Motor neuron (in vitro differentiated cells): ENCODE results near the gene SNX3. TPM values are rescaled to one million over a fixed set of nuclear protein-coding genes. Genes with fewer than 3 reads are reported as not detected.

Experiments
- ATAC-seq, 8 experiments: fragments of 200-7000 bp; cut with Tn5 transposase; replicated peaks in 6 of 8; 2 replicates each; pipeline ENCODE4 v1.8.0; 2021; ENCODE audit warnings: mild to moderate bottlenecking in 8 of 8, moderate library complexity in 8 of 8
- H3K27ac ChIP-seq, 2 donors: fragments of 250-450 bp; sonication (Bioruptor Pico); 2 replicates each; pipeline ENCODE4 v1.9.0; 2021; ENCODE audit warnings: antibody characterized with exemption in 2 of 2, mild to moderate bottlenecking in 2 of 2, moderate library complexity in 1 of 2
- H3K4me1 ChIP-seq, 2 donors: fragments of 250-450 bp; sonication (Bioruptor Pico); replicated peaks in 1 of 2; 2 replicates each; pipeline ENCODE4 v1.6.1; 2021; ENCODE audit warnings: antibody characterized with exemption in 2 of 2, mild to moderate bottlenecking in 2 of 2, moderate library complexity in 1 of 2
- H3K4me3 ChIP-seq, 5 donors: fragments of 250-450 bp; sonication (Bioruptor Pico); 2 replicates each; pipeline ENCODE4 v1.9.0; 2021; ENCODE audit warnings: antibody characterized with exemption in 5 of 5, mild to moderate bottlenecking in 5 of 5, moderate library complexity in 4 of 5
- WGBS, 10 experiments: fragments of 450-650 bp; shearing (Covaris generic); methylation state at CpG; one replicate each; pipeline ENCODE4 v1.0.0; 2022; 5-methylcytosine and 5-hydroxymethylcytosine counted together
- in situ Hi-C, 9 experiments: fragments of 400-800 bp; cut with MboI; loops; one replicate each; pipeline ENCODE4 v1.15.0; 2021; ENCODE audit warnings: low sequenced_read_pairs in 9 of 9, low pct_unique_long_range_greater_than_20kb in 2 of 9; ENCODE audit not compliant: unreplicated experiment in 9 of 9
- total RNA-seq, 8 experiments: library from RNA; unstranded; fragments of 300-600 nt; gene quantifications; 2 replicates each; pipeline versions ENCODE4 v1.2.3 to v1.2.4, GENCODE V29; 2022

The SNX3 gene
- total RNA-seq, 8 experiments from 2014 or later = 51.3 to 227 (median 103) TPM

DNA sequence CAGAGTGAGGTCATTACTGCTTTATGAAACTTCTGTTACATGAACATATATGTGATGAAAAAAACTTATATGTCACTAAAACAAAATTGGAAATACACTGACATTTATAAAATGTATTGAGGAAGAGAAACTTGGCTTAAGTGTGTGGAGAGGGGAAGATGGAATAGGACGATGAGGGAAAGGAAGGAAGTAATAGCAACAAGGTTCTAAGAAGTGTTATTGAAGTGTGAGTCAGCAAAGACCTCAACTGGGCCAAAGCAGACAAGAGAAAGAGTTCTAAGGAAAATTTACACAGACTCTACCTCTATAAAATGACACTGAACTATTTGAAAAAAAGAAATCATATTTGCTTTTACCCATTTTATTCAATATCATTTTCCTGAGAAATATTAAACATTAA, 38.3 kb downstream of the SNX3 start:
- WGBS, 10 experiments = 33 to 100% (median 80%) methylated on average over 1 of the region's 1 CpG; no CpG with 5 or more reads in 1 of the 10 experiments
- Histone ChIP-seq H3K4me1 (no peaks in the 10 kb centered on the region), H3K4me3 (no peak overlapping the region), H3K27ac (no peak overlapping the region)
- no peak for ATAC-seq
- in situ Hi-C loops = no loop called here

DNA sequence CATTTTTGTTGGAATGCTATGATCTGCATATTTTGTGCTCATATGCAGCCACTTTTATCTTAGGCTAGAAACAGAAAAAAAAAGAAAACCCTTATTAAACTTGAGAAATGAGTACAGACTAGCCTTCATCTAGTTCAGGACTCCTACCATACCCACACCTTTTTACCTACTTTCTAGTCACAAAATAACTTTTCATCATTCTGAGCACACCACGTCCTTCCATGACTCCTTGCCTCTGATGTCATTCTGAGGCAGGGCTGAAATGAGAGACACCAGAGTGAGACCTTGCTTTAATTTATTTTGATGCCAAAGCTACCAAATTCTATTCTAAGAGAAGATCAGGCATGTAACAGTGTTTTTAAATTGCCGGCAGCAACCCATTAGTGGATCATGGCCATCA, 38.8 kb downstream of the SNX3 start:
- no peaks in the 10 kb centered on the region for H3K4me1 ChIP-seq
- H3K27ac ChIP-seq = no peak overlapping the region
- no peak for ATAC-seq
- in situ Hi-C loops = no loop called here
- WGBS, 10 experiments = 33 to 100% (median 100%) methylated on average over 1 to 2 of the region's 2 CpGs; no CpG with 5 or more reads in 4 of the 10 experiments
- H3K4me3 ChIP-seq = no peak overlapping the region

DNA sequence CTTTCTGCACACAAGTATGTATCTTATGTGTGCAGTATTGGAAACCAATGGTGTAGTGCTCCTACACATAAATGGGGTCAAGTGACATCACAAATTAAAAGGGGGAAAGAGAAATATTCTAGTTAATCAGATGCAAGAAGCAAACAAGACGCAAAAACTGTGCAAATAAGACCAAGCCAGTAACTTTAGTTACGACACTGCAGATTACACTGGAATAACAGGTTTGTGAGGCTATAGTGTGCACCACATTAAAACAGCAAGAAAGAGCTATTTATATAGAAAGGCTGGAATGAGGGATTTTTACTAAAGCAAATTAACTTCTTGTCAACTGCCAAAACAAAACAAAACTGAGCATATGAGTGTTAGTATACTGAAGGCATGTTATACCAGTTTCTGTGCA, 49.2 kb downstream of the SNX3 start:
- 90 to 100% (median 91%) methylated on average over 1 to 2 of the region's 2 CpGs; no CpG with 5 or more reads in 4 of the 10 experiments for WGBS, 10 experiments
- in situ Hi-C loops = no loop called here
- H3K27ac ChIP-seq = no peak overlapping the region
- H3K4me1 ChIP-seq = no peaks in the 10 kb centered on the region
- no peak for ATAC-seq
- no peak overlapping the region for H3K4me3 ChIP-seq

DNA sequence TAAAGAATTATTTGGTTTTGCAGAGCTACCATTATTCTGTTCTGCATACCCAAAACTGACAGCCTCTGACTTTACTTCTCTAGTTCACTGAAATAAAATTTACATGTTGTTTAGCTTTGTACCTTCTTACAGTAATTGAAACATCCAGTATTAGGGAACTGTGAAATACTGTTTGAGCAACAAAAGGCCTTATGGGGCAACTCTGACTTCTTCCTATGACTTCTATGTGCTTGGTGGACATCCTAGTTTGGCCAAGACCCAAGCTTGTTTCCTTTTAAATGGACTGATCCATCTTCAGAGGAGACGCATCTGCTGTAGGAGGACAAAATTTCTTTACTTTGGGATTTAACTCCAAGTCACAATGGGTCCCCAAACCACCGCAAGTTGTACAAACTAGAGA, 50.3 kb downstream of the SNX3 start:
- ATAC-seq = no peak
- Histone ChIP-seq H3K4me3 (no peak overlapping the region), H3K4me1 (no peaks in the 10 kb centered on the region), H3K27ac (no peak overlapping the region)
- 80 to 100% (median 90%) methylated on average over 1 to 2 of the region's 2 CpGs; no CpG with 5 or more reads in 3 of the 10 experiments for WGBS, 10 experiments
- in situ Hi-C loops = no loop called here

DNA sequence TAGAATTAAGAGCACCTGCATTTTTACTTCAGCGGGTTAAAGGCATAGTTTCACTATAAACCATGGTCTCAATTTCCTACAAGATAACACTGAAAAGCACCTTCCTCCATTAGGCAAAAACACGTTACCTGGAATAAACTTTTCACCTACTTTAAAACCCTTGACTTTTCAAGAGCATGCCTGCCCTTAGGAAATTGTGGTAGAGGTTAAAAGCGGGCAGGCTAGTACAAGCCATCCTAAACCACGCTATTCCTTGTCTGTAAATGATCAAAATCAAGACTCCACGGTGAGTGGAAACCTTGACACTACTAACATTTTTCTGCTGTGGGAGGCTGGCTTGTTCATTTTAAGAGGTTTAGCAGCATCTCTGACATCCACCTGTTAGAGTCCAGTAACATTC, 51.1 kb downstream of the SNX3 start:
- 50 to 100% (median 98%) methylated on average over 1 to 5 of the region's 5 CpGs; no CpG with 5 or more reads in 1 of the 10 experiments for WGBS, 10 experiments
- in situ Hi-C loops = no loop called here
- Histone ChIP-seq H3K4me3 (no peak overlapping the region), H3K4me1 (no peaks in the 10 kb centered on the region), H3K27ac (no peak overlapping the region)
- no peak for ATAC-seq

DNA sequence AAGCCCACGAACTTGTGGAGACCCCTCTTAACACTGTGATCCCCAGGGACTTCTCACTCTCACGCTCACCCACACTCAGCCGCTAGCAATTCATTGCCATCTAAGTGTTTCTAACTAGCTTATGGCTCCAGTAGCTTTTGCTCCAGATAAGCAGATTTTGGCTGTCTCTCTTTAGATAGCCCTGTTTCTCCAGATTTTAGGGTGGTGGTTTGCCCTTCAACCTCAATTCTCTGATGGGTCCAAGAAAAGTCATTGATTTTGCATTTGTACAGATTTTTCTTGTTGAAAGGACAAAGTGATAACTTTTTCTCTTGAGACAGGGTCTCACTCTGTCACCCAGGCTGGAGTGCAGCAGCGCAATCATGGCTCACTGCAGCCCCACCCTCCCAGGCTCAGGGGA, 53.8 kb downstream of the SNX3 start:
- Histone ChIP-seq H3K27ac (no peak overlapping the region), H3K4me1 (peaks cover 0 to 4% of the 10 kb centered on the region in 2 donors), H3K4me3 (no peak overlapping the region)
- in situ Hi-C loops = no loop called here
- 67 to 100% (median 94%) methylated on average over 1 to 4 of the region's 4 CpGs; no CpG with 5 or more reads in 4 of the 10 experiments for WGBS, 10 experiments
- ATAC-seq = no peak

DNA sequence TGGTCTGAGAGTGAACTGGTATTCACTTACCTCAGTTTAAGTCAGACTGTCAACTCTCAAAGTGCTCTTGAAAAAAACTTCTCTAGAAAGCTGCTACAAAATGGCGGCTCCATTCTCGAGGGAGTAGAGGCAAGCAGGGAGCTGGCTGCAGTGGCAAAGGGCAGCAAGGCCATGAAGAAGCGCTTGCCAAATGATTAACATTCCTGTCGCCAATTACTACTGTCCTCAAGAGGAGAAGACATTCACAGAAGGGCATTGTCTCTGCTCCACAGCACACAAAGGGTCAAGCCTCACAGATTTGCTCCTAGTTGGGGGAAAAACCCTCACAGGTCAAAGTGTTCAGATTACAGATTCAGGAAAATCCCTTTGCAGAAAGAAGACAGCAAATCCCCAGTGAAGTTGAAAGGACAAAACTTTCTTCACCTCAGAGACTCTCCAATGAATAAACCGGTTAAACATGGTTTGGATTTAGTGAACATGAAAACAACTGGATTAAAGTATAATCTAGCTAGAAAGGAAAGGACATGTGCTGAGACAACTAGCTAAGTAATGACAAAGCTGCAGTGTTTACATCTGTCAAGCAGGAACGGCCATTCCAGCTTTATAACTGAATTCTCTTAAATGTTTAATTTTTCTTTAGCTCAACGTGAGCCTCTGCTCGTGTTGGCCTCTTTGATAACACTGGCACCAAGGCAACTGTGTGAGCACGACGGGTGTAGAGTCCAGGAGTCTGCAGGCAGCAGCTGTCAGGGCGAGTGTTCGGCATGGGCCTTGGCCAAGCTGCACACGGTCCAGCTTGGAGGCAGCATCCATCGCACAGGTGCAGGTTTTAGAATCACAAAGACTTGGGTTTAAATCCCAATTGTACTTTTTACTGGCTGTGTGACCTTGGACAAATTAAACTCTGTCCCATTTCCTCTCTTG, 57.4 kb downstream of the SNX3 start:
- Histone ChIP-seq H3K27ac (no peak overlapping the region), H3K4me3 (no peak overlapping the region), H3K4me1 (peaks cover 0 to 4% of the 10 kb centered on the region in 2 donors)
- in situ Hi-C loops = no loop called here
- peak in 1 of 8 experiments; percentile 54 for ATAC-seq
- 58 to 90% (median 83%) methylated on average over 3 to 14 of the region's 14 CpGs; no CpG with 5 or more reads in 1 of the 10 experiments for WGBS, 10 experiments

DNA sequence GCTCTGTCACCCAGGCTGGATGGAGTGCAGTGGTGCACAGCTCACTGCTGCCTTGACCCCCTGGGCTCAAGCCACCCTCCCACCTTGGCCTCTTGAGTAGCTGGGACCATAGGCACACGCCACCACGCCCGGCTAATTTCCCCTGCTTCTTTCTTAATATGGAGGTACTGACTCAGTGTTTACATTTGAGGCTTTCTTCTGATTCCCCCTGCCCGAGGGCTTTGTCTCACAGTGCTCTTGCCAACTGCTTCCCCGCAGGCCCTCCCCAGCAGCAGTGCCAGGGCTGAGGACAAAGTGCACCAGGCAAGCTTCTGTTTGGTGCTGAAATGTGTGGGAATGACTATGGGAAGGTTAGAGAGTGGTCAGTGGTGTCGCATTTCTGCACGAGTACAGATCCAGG, 60.2 kb downstream of the SNX3 start:
- Histone ChIP-seq H3K27ac (no peak overlapping the region), H3K4me1 (peaks cover 0 to 4% of the 10 kb centered on the region in 2 donors), H3K4me3 (no peak overlapping the region)
- 67 to 92% (median 83%) methylated on average over 1 to 6 of the region's 7 CpGs; no CpG with 5 or more reads in 4 of the 10 experiments for WGBS, 10 experiments
- in situ Hi-C loops = no loop called here
- peak in 4 of 8 experiments; percentile 26 to 85 (median 62) for ATAC-seq

DNA sequence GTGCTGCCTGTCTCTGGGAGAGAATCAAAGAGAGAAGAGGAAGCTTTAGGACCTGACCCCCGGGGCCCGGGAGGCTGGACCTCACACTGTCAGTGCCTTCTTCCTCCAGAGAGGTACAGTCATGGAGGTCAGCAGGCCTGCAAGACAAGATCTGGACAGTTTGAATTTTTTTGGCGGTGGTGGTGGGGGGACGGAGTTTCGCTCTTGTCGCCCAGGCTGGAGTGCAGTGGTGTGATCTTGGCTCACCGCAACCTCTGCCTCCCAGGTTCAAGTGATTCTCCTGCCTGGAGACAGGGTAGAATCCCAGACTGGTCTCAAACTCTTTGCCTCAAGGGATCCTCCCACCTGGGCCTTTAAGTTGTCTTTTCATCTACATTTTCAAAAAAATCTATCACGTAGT, 60.7 kb downstream of the SNX3 start:
- Histone ChIP-seq H3K4me3 (no peak overlapping the region), H3K27ac (no peak overlapping the region), H3K4me1 (peaks cover 0 to 4% of the 10 kb centered on the region in 2 donors)
- ATAC-seq = peak in 1 of 8 experiments; percentile 23
- in situ Hi-C loops = no loop called here
- WGBS, 10 experiments = 70 to 100% (median 90%) methylated on average over 1 to 8 of the region's 8 CpGs; no CpG with 5 or more reads in 2 of the 10 experiments

DNA sequence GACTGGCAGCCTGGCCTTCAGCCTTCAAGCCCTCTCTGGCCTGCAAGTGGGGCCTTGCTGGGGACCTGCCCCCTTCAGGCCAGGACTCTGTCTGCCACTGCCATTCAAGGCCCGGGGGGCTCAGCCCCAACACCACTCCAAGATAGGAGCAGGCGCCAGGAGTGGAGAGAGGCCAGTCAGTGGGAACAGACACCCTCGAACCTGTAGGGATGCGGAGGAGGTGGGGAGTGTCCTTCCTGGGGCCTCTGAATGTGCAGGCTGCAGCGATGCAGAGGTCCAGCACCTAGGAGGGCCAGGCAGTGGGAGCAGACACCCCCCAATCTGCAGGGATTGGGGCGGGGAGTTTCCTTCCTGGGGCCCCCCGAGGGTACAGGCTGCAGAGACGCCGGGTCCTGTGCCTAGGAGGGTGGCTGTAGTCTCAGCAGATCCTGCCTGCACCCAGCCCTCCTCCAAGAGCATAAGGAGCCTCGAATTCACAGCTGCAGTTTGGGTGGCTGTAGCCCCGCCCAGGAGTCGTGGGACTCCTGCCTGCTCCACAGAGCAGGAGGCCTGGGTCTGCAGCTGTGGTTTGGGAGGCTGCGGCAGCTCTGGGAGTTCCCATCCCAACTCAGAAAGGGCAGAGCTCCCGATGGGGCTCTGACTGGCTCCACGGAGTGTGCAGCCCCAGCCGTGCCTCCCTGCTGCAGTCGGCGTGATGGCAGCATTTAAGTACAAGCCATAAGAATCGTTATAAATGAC, 61.9 kb downstream of the SNX3 start:
- Histone ChIP-seq H3K4me1 (peaks cover 10 to 14% of the 10 kb centered on the region in 2 donors), H3K27ac (no peak overlapping the region), H3K4me3 (no peak overlapping the region)
- in situ Hi-C loops = no loop called here
- ATAC-seq = peak in 1 of 8 experiments; percentile 49
- 63 to 86% (median 80%) methylated on average over 2 to 9 of the region's 19 CpGs; no CpG with 5 or more reads in 3 of the 10 experiments for whole genome bisulfite sequencing, 10 experiments

DNA sequence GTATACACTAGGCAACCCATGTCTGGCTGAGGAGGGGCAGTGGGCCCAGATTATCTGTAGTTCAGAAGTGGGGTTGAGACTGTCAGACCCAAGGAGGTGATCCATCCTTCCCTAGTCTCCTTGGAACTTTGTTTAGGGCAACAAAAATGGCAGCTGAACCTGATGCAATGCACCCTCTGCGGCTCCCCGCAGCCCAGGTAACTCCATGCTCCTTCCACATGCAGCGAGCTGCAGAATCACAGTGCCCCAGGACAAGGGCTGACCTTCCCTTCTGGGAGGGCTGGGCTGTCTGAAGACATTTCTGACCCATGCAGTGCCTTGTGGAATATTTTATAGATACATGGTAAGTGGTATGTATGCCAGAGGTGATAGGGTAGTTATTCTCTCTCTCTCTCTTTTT, 65.6 kb downstream of the SNX3 start:
- Histone ChIP-seq H3K4me3 (no peak overlapping the region), H3K27ac (no peak overlapping the region), H3K4me1 (peaks cover 9 to 10% of the 10 kb centered on the region in 2 donors)
- ATAC-seq = no peak
- in situ Hi-C loops = no loop called here
- 90% methylated on average over 2 of the region's 3 CpGs; no CpG with 5 or more reads in 8 of the 10 experiments for WGBS, 10 experiments

DNA sequence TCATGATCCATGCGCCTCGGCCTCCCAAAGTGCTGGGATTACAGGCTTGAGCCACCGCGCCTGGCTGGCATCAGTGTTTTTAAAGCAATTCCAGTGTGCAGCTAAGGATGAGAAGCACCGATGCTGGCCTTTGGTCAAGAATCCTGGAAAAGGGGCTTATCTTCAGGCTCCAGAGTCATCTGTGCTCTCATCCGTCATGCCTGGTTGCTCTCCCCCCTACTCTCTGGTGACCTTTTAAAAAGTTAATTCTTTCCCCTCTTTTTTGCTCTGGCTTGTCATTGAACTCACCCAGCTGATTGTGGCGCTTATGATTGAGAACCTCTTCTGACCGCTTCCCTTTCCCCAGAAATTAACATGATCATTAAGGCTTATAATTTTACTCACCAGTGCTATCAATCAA, 66.3 kb downstream of the SNX3 start:
- WGBS, 10 experiments = 20 to 88% (median 50%) methylated on average over 2 to 6 of the region's 8 CpGs; no CpG with 5 or more reads in 3 of the 10 experiments

DNA sequence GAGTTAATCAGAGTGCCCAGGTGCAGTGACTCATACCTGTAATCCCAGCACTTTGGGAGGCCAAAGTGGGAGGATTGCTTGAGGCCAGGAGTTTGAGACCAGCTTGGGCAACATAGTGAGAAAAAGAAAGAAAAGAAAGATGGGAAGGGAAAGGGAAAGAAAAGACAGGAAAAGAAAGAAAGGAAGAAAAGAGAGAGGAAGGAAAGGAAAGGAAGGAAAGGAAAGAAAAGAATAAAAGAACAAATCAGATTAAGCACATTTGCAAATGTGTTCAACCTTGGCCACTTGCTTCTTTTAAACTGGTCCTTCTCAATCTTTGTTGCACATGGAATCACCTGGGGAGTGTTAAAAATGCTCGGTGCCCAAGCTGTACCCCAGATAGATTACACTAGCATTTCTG, 67.0 kb downstream of the SNX3 start:
- in situ Hi-C loops = no loop called here
- 0 to 91% (median 81%) methylated on average over 1 of the region's 1 CpG; no CpG with 5 or more reads in 2 of the 10 experiments for WGBS, 10 experiments
- Histone ChIP-seq H3K4me1 (peaks cover 9 to 10% of the 10 kb centered on the region in 2 donors), H3K4me3 (no peak overlapping the region), H3K27ac (no peak overlapping the region)
- ATAC-seq = no peak

More for the DNA sequence above, 66.3 kb downstream of the SNX3 start:
- ATAC-seq = no peak
- in situ Hi-C loops = no loop called here
- H3K4me1 ChIP-seq = peaks cover 9 to 10% of the 10 kb centered on the region in 2 donors
- H3K27ac ChIP-seq = no peak overlapping the region
- no peak overlapping the region for H3K4me3 ChIP-seq
